KBM-7 (cell line): ENCODE measurements around the gene CDKAL1.
"Not testable (repeated sequence)": the region's sequence is repeated elsewhere in the genome, so short reads cannot be mapped to it uniquely, and the experiment has no call there.

Source experiments
- DNase-seq: peaks from one replicate; pipeline ENCODE4 v3.0.0-alpha.2; 2015
- in situ Hi-C: fragments of 300-500 bp; cut with MboI; formaldehyde crosslinking; loops from 2 replicates; pipeline ENCODE4 v1.14.3; 2020; ENCODE audit warnings: low sequenced_read_pairs, low pct_unique_long_range_greater_than_20kb, mixed read lengths

The CDKAL1 gene

GRCh38 chr6:21167790-21168189 lies 633.5 kb downstream of the CDKAL1 start:
- no peak for DNase-seq

GRCh38 chr6:21171801-21172200 lies 637.5 kb downstream of the CDKAL1 start:
- DNase-seq: no peak
- in situ Hi-C loops: no loop called here

More at GRCh38 chr6:21167790-21168189, 633.5 kb downstream of the CDKAL1 start:
- in situ Hi-C loops: no loop called here

GRCh38 chr6:21173031-21173430 lies 638.8 kb downstream of the CDKAL1 start:
- no peak for DNase-seq
- in situ Hi-C loops: no loop called here

- in situ Hi-C loops: no loop called here
- DNase-seq: no peak
Observed at GRCh38 chr6:21173678-21174077, 639.4 kb downstream of the CDKAL1 start.

DNA sequence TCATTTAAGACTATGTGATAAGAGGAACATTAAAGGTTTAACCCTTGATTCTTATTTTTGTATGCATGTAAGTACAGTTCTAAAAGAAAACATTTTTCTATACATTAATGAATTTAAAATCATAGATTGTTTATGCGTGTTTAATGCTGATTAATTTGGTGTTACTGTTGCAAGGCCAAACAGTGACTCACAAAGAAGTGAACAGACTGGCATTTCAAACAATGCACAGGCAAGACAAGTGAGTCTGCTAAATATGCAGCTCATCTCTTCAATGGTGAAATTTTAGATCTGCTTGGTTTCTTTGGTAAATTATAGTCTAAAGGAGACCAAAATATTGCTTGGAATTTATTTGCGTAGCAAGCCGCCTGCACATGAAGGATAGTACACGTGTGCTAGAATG lies 641.9 kb downstream of the CDKAL1 start:
- DNase-seq: no peak

DNA sequence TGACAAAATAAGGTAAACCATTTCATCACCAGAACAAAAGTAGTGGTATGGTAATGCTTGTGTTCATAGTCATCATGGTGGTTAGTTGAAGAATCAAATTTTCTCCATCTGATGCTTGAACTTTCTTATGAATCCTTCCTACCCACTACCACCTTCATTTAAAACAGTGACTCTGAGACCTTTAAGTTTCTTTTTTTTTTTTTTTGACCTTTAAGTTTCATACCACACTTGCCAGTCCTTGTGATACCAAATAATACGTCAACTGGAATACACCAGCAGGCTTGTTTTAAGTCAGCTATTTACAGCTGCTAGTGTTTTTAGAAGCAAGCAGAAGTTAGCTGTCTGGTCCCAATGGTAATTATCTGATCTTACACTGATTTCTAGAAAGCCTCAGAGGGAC lies 645.9 kb downstream of the CDKAL1 start:
- in situ Hi-C loops: no loop called here
- DNase-seq: no peak

More for the DNA sequence above, 641.9 kb downstream of the CDKAL1 start:
- in situ Hi-C loops: no loop called here

DNA sequence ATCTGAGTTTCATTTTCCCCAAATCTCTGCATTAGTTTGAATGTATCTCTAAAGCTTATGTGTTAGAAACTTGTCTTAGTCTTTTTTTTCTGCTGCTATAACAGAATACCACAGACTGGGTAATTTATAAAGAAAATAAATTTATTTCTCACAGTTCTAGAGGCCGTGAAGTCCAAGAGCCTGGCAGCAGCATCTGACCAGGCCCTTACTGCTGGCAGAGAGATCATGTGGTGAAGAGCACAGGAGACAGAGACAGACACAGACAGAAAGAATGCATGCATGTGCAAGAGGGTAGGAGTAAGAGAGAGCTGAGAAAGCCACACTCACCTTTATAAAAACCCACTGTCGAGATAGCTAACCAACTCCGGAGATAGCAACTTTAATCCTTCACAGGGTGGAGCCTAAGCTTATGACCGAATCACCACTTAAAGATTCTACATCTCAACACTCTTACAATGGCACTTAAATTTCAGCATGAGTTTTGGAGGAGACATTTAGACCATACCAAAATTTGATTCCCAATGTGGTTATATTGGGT lies 646.6 kb downstream of the CDKAL1 start:
- in situ Hi-C loops: no loop called here
- DNase-seq: no peak

- no peak for DNase-seq
- in situ Hi-C loops: no loop called here
Observed at GRCh38 chr6:21181866-21182265, 647.6 kb downstream of the CDKAL1 start.

DNA sequence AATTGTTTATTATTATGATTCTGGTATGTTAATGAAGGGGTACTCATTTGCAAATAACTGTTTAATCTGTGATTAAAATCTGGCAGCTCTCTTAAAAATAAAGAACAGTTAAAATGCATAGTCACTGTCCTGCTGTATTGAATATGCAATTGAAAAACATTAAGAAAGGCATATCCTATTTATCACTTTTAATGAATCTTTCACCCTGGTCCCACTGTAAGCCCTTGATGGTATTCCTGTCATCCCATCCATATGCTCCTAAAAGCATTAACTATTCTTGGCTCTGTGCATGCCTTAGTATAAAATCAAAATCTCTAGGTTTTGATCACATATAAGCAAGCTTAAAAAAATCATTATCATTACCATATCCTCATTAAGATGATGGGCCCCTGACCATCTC lies 648.3 kb downstream of the CDKAL1 start:
- in situ Hi-C loops: no loop called here
- no peak for DNase-seq

- no peak for DNase-seq
- in situ Hi-C loops: no loop called here
Observed at GRCh38 chr6:21185861-21186478, 651.7 kb downstream of the CDKAL1 start.

DNA sequence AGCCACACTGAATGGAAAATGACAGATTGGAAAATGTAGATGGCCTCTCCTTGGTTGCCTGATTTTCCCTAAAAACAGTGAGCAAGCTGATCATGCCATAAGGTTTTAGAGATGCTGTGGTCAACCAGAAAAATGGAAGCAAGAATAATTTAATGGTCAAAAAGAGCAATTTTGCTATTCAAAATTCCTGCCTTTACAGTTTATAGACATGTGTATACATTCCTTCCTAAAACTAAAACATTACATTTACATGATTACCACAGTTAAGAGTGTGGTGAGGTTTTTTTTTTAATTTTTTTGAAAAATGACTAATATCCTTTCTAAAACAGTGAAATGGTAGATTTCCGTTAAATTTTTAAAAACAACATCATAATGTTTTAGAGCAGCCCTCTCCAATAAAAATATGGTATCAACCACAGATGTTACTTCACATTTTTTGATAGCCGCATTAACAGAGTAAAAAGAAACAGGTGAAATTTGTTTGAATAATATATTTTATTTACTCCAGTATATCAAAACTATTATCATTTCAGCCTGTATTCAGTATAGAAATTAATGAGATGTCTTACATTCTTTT lies 652.3 kb downstream of the CDKAL1 start:
- no peak for DNase-seq
- in situ Hi-C loops: no loop called here

DNA sequence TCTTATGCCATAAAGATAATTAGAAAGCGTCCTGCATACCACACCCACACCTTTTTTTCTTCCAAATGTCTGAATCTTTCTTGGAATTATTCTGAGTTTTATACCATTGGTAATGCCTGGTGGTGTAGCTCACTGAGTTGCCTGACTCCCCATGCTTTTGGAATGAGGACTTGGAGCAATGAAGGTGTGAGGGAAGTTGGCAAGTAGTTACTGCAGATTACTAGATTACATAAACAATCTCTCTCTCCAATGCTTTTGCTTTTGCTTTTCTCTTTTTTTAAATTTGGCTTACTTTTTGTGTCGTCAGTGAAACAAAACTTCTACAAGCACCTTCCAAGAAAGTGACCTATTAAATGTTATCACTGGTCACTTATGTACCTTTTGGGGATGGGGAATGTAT lies 653.2 kb downstream of the CDKAL1 start:
- in situ Hi-C loops: no loop called here
- no peak for DNase-seq

DNA sequence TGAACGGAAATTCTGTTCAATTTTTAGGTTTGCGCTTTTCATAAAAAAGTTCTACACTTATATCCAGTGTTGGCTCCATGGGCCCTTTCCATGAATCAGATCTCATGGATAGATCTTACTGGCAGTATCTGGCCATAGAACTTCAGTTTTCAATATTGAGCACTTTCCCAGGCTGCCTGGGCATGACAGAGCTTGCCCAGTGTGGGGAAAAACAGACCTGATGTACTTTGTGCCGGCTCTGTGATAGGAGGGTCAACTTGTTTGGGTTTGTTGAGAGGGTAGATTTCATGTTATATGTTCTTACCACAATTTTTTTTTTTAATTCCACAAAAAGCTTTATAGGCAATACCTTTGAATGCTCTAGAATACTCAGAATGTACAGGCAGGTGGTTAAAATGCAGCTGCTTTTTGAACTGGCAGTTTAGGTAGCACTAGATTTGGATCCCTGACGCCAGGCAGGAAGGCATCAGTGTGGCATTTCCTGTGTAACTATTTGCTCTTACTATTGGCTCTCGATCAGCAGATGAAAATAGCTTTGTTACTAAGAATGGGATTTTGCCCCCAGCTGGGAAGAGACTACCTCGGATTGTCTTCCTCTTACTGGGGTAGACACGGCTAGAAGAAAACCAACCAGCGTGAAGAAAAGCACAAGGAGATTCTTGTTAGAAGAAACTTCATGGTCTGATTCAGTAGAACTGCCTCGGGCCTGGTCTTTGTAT lies 654.4 kb downstream of the CDKAL1 start:
- peak; percentile 19 for DNase-seq
- in situ Hi-C loops: no loop called here

DNA sequence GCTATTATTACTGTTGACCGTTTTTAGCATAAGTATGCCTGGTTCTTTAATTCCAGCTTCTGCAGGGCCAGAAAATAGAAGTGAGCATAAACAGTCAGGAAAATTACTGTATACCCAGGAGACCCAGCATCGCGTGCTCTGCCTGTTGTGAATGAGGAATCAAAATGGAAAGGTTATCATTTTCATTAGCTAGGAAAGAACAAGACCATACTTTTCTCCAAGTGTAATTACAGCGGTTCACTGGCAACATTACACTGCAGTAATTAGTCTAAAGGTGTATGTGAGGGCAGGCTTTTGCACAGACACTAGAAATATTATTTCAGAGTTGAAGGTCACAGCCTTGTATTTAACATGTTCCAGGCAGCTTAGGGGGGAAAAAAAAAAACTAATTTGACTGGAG lies 655.5 kb downstream of the CDKAL1 start:
- in situ Hi-C loops: no loop called here
- DNase-seq: no peak

DNA sequence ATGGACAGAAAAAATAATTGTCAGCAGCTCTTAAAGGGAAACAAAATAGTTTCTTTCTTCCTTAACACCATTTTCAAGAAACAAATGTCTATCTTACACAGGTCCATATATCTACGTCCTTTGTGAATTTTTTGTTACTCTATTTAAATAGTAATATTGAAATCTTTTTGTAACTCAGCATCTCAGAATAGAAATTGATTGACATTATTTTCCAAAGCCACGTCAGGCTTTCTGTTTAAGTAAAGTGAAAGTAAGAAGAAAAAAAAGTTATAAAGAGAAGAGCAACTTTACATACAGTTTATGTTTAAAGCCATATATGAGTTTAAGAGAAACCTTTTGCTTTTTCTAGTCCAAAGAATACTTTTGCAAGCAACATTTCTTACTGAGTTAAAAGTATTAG lies 656.4 kb downstream of the CDKAL1 start:
- DNase-seq: no peak
- in situ Hi-C loops: no loop called here

DNA sequence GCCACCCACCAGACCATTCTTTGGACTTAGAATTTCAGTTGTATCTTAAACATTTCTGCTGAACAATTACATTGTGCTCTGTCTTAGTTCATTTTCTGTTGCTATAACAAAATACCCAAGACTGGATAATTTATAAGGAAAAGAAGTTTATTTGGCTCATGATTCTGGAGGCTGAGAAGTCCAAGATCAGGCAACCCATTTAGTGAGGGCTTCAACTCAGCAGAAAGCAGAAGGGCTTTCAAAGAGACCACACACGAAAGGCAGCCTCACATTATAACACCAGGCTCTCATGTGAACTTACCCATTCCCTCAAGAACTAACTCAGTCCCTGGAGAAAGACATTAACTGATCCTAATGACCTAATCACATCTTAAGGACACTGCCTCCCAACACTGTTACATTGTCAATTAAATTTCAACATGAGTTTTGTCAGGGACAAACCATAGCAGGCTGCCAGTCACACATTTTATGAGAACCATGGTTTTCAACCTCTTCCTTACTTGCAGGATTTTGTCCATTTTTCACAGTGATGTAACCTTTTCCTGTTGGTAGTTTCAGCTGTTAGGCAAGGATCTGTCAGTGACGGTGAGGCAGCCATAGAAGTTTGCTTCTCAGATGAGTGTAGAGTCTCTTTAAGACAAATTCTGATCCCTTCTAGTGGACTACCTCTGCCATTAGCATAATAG lies 659.7 kb downstream of the CDKAL1 start:
- no peak for DNase-seq
- in situ Hi-C loops: no loop called here

DNA sequence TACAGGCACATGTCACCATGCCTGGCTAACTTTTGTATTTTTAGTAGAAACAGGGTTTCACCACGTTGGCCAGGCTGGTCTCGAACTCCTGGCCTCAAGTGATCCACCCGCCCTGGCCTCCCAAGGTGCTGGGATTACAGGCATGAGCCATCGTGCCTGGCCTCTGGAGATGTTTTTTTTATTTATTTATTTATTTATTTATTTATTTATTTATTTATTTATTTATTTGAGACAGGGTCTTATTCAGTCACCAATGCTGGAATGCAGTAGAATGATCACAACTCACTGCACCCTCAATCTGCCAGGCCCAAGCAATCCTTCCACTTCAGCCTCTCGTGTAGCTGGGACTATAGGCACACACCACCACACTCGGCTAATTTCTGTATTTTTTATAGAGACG lies 661.0 kb downstream of the CDKAL1 start:
- in situ Hi-C loops, DNase-seq: not testable (repeated sequence)

GRCh38 chr6:21198032-21198640 lies 663.9 kb downstream of the CDKAL1 start:
- no peak for DNase-seq
- in situ Hi-C loops: no loop called here

DNA sequence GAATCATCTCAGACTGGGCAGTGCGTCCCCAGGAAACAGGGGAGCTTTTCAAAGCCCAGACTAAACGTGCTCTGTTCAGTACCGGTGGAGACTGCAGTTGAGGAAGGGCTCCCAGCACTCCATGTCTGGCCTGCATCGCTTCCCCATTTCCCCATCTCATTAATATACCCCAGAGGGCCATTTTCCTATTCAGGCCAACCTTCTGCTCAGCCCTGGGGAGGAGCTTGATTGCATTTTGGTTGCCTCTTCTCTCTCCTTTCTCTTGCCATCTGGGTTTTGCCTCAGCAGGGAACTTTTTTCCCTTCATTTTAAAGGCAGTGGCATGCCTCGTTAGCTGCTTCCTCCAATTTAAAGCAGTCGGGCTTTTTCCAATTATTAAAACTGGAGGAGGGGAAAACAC lies 665.0 kb downstream of the CDKAL1 start:
- DNase-seq: no peak
- in situ Hi-C loops: no loop called here
